Spleen (tissue), 7 donors: ENCODE data around the gene C4orf33.

ENCODE experiments used
- CTCF ChIP-seq, 11 experiments: fragments of 200-600 bp in 7 of 11; fragments of 450-650 bp in 4 of 11; sonication (generic) in 4 of 11; IDR thresholded peaks in 8 of 11; conservative IDR thresholded peaks in 3 of 11; 1 replicate in 7 of 11; 2 replicates in 4 of 11; pipeline versions ENCODE4 v1.4.0 to v1.8.0; 2016 to 2021; ENCODE audit warnings: antibody characterized with exemption in 11 of 11, inconsistent platforms in 4 of 11, mild to moderate bottlenecking in 1 of 11
- POLR2A ChIP-seq, 3 donors: fragments of 450-650 bp; IDR thresholded peaks; one replicate each; pipeline ENCODE4 v1.5.1; 2017; ENCODE audit warnings: antibody characterized with exemption in 3 of 3, mild to moderate bottlenecking in 1 of 3
- POLR2AphosphoS5 ChIP-seq, 3 donors: sonication (generic); formaldehyde crosslinking; IDR thresholded peaks; one replicate each; pipeline ENCODE4 v1.5.1; 2017; ENCODE audit warnings: antibody characterized with exemption in 3 of 3
- donor health status: DM: no; HTN: no; CAD: no; lungs with moderate emphysema.
- donor health status: DM: no; HTN: no; CAD: no.
- donor health status: DM: no; HTN: no; CAD: no.

- TF ChIP-seq CTCF (IDR thresholded peaks at IDR 0.05 in 8 of 11, conservative IDR thresholded peaks at IDR 0.05 in 3 of 11) (no peak), POLR2A (IDR thresholded peaks at IDR 0.05) (no peak), POLR2AphosphoS5 (IDR thresholded peaks at IDR 0.05) (no peak)
Measured at GRCh38 chr4:129064717-129065116, 31.2 kb upstream of the C4orf33 start.
